GM21528 (cell line): ENCODE results near the gene CYP19A1.
A peak's percentile ranks its signal among the peaks of the same experiment; 100 is the strongest.

Experiments
- ATAC-seq: cut with Tn5 transposase; IDR thresholded peaks from one replicate; pipeline ENCODE4 v1.9.1; 2021; ENCODE audit warnings: mild to moderate bottlenecking, moderate library complexity; ENCODE audit not compliant: unreplicated experiment, low FRiP score

Gene CYP19A1

DNA sequence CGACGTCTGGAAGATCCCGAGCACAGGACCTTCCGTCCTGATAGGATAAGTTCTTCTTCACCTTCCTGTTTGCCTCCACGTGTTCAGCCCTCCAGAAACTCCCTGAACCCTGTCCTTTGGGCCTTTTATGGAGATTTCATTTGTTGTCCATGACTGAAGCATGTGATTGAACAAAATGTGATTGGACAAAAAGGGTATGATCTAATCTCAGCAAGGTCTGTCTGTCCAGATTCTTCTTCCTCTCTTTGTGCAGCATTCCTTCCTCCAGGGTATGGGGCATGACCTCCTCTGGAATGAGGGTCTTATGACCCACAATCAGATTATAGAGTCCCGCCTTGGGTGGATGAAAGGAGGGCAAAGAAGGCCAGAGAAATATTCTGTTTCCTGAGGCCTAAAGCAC lies at the start of gene CYP19A1:
TSS of gene CYP19A1 (minus strand) at position 101 of the 400 bp plus-strand sequence. CDS start 95,684 bp downstream, outside the sequence.
- ATAC-seq, result no peak

DNA sequence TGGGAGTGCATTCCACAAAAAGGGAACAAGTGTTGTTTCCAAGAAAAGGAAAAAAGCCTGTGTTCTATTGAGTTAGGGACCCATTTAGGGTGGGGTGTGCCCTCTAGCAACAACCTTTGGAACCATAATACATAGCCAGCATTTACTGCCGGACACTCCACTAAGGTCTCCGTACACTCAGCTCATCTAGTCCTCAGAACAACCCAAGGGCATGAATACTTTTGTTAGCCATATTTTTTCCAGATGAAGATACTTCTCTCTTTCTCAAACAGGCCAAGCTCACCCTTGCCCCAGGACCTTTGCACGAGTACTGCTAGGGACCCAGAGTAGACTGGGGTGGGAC lies 49.3 kb upstream of the CYP19A1 start:
- no peak for ATAC-seq

DNA sequence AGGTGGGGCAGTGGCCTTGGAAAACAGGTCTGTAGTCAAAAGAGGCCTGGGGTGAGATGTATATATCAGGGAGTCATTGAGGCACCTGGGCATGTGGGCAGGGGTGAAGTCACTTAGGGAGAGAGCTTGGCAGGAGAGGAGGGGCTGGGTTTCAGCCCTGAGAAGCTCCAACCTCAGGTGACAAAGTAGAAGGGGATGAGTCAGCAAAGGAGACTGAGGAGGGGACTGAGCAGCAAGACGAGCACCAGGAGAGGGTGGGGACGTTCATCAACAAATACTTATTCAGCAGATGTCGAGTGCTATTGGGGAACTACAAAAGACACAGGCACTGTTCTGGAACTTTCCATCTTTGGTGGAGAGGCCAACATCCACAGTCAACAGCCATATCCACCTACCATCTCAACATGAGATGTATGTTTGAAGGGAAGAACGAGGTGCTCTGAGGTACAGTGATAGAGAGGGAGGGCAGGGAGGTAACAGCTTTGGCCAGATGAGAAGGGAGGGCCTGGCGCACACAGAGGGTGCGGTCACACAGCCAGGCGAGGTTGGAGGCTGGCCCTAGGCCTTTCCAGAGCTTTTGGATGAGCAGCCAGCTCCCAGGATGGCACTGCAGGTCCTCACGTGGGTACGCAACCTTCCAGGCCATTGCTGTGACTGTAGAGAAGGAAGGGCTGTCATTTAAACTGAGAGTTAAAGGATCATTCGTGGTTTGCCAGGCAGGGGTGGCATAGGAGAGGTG lies 48.7 kb upstream of the CYP19A1 start:
- no peak for ATAC-seq

DNA sequence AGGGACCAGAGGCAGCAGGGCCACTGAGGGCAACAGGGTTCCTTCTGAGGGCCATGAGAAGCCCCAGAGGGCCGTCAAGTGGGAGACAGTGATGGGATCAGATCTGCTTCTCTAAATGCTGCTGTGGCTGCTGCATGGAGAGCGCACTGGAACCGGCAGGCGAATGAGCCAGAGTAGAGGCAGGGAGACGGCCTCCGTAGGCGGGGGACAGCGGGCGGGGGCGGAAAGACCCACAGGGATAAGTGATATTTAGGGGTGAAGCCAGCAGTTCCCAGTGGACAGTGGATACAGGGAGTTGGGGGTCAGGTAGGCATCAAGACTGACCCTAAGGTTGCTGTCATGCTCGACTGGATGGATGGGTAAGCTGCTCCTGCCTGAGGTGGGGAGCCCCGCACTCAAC lies 48.1 kb upstream of the CYP19A1 start:
- no peak for ATAC-seq

DNA sequence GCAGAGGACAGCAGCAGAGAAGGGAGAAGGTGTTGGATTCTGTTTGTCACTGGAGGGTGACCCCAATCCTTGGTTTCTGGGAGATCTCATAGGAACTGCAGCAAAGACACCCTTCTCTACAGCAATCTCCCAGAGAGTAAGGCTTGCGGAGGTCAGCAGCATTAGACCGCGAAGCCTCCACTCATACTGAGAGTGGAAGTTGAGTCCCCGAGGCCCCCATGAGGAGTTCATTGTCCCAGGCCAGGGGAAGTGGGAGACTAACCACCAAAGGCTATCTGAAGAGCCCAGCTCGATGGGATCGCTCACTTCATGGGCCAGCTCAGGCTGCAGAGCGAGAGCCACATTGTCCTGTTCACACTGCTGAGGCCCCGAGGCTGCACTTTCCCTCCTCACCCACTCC lies 47.6 kb upstream of the CYP19A1 start:
- no peak for ATAC-seq

DNA sequence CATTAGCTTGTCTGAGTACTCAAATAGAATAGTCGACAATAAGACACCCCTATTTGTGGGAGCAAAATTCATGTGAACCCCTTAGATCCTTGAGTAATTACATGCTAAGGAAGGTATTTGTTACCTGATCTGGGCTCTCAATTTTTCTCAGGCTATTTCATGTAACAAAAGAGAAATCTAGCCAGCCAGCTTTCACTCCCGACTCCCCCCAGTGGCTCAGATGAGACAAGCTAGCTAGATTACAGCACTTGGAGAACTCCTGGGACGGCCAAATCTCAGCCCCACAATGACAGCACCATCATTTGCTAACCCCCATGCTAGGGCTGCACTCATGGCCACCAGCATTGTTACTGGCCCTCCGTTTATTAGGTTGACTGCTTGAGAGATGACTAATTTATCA lies 44.4 kb upstream of the CYP19A1 start:
- ATAC-seq, result no peak

DNA sequence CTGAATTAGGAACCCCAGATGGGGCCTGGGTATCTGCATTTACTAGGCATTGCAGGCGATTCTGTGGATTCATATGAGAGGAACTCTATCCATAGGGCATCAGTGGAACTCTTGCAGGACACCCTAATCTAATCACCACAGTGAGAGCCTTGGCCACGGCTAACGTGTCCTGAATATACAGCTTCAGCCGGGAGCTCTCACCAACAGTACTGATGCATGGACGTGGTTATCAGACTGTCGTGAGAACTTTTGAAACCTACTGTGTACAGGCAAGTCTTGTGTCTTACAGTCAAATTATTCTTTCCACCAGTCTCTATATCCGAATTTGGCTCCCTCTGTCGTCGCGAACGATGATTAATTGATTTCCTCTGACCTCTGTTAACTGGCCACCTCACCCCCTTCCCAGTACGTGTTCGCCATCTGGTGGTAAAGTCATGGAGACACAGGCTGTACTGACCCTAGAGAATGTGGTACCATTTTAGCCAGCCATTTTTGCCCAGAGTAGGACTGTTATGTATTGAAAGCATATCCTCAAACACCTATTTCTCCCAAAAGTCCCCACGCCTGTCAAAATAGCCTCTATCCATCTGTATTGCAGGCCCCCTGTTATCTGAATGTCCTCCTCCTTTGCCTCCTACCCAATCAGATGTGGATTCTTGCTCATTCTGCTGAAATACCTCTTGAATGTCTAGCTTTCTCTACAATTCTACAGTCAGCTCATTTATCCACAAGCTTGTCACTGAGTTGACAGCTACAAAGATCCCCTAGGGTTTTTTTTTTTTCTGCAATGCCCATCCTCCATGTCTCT lies 42.8 kb upstream of the CYP19A1 start:
- ATAC-seq, result peak; percentile 69

DNA sequence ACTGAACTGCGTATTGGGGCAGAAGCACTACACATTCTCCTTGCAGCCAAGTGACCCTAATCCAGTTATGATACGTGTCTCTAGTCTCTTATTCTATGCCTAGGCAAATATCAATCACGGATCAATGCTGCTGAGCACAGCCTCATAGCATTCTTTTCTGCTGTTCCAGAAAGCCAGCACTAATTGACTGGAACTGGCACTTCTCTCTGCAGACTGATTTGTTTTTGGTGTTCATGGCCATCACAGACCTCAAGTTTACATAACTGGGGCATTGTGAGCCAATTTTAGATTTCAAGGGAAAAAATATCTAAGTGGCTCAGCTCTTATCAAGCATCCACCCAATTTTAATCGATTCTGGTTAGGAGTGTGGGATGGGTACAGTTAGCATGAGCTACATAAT lies 41.0 kb upstream of the CYP19A1 start:
- ATAC-seq, result no peak

DNA sequence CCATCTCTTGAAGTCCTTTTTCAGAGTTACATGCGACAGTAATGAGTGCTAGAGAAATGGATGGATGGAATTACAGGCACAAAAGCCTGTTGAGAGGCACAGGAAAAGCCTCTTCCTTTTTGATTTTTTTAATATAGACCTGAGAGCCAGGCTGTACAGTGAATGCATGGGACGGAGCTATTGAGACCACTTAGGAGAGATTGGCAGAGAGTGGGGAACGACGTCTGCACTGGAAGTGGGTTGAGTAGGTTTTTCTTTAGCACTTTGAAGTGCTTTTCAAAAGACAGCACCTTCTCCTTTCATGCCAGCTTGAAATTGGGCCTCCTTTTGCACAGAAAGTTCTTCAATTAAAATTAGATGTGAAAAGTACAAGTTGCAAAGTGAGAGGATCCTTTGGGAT lies 40.0 kb upstream of the CYP19A1 start:
- no peak for ATAC-seq

DNA sequence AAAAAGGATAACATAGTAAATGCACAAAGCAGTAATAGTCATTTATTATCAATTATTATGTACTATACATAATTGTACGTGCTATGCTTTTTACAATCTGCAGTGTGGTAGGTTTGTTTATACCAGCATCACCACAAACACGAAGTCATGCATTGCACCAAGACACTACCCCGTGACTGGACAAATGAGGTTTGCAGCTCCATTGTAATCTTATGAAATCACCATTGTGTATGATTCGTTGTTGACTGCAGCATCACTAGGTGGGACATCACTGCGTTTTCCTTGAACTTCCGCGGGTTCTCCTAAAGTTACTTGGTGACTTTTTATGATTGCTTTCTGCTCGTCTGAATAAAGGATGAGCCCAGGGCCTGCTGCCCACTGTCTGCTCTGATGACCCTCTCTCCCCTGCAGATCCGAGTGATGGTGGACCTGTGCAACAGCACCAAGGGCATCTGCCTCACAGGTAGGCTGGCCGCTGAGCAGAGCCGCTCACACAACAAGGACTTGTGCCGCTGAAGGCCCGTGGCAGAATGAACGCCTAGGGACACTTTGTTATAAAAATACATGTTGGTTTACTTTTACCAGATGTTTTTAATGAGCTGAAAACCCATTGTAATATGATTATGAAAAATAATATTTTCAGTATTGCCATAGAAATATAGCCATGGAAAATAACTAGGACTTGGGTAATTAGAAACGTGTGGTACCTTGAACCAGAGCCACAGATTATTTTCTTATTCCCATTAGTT lies 38.8 kb upstream of the CYP19A1 start:
- no peak for ATAC-seq

DNA sequence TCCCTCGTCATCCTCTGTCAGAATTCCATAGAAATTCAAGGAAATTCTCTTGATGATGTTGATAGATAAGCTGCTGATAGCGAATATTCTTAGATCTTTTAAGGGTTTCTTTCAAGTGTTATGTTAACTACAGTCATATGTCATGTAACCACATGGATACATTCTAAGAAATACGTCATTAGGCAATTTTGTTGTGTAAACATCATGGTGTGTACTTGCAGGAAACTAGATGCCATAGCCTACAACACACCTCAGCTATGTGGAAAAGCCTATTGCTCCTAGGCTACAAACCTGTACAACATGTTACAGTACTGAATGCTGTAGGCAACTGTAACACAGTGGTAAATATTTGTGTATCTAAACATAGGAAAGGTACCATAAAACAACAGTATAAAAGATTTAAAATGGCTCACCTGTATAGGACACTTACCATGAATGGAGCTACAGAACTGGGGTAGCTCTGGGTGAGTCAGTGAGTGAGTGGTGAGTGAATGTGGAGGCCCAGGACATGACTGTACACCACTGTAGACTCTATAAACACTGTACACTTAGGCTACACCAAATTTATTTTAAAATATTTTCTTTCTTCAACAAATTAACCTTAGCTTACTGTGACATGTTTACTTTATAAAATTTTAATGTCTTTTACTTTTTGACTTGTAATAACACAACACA lies 37.7 kb upstream of the CYP19A1 start:
- ATAC-seq, result no peak

DNA sequence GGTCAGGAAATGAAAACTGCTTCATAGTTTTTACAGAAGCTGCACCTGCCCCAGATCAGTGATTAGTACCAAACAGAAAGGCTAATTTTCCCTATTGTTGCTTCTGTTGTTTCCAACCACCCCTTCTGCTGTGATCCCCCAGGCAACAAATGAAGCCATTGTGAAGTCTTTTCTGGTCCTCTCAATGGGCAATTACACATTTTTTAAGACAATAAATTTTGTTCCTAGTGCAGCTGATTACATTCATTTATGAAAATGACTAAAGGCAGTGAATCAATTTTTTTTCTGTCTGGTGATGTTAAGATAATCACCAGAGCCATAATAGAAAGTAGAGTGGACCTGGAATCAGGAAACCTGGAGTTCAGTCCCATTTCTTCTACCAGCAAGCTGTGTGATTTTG lies 35.7 kb upstream of the CYP19A1 start:
- no peak for ATAC-seq

DNA sequence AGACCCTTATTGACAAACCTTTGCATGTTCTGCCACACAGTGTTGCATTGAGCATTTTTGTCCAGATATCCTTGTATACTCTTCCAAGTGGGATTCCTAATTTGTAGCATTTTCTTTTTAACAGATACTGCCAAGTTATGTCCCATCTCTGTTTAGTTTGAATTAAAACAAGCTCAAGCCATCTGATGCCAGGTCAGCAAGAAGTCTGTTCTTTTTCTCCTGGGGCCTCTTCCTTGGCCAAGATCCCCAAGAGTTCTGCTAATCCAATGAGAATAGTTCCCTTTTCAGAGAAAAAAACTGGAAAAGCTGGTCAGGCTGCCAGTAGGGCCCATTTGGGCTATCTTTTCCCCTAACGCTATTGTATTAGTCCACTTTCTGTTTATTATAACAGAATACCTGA lies 32.9 kb upstream of the CYP19A1 start:
- ATAC-seq, result no peak

DNA sequence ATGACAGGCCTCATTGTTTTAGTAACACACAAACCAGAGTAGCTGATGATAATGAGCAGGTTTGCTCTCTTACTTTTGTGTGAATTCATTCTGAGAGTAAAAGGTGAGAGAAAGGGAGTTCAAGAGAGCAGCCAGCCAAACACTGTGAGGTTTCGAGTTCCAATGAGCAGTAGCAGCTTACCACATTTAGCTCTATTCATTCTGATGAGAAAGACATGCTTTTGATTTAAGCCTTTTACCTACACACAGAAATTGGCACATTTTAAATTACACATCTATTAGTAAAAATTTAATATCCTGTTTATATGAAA lies 31.0 kb upstream of the CYP19A1 start:
- no peak for ATAC-seq

DNA sequence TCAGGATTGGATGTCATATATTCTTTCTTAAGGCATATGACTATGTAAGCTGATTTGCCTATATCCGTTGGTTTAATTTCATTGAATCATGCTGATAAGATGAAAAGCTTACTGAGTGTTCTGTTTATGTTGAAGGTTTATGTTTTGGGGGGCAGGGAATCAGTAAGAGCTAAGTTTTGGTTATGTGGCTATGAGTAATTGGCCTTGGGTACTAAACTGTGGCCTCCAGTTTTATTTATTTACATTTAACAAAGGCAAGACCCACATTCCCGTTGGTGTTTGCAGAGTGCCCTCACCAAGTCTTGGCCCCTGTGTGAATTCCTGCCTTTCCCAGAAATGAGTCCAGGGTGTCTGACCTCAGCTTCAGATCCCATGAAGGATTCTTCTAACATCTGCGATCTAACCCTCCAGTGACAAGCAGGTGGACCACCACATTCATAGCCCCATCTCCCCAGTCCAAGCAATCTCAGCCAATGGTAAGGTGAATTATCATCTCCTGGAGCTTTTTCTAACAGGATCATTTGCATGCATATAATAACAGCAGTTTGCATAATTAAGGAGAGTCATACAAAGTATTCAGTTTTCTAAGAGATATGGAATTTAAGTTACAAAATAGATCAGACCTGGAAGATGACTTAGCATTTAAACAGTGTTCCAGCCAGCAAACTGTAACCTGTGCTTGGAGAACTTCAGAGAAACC lies 30.5 kb upstream of the CYP19A1 start:
- ATAC-seq, result no peak

DNA sequence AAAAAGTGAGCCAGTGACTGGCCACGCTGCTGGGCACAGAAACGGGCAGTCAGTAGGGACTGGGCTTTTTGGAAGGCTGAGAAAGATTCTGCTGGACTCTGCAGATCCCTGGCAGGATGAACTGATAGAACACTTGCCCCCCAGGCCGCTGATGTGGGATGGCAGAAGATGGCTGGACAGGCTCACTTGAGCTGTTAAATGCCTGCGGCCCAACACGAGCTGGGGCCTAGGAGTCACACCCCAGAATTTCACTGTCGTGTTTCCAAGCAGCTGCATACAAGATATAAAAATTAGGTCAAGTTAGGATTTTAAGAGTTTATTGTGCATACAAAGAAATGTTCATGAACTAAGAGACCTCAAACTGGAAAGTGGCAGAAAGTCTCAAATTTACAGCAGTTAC lies 29.9 kb upstream of the CYP19A1 start:
- ATAC-seq, result no peak

DNA sequence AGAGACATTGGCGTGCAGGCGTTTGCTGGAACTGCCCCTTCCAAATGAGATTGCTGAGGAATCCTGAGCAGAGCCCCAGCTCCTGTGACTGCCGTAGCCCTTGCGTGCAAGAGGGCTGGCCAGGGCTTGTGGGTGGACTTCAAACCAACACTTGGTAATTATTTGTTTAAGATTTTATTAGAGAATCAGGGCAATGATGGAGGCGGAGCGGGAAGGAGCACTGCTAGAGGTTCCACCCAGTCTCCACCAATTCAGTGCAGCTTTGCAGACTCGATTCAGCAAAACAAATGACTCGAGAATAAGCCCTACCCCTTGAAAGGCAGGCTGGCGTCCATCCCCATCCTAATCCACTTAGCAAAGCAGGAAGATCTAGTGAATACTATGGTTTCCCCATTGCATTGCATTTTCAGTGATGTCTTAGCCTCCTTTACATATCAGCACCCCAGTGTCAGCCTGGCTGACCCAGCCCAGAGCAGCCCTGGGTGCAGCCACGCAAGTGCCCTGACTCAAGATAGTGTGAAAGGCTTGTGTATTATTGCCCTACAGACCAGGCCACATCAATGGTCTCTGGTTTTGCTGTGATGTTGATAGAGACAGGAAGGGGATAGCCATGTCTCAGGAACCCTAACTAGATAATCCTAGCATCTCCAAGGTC lies 29.1 kb upstream of the CYP19A1 start:
- no peak for ATAC-seq

DNA sequence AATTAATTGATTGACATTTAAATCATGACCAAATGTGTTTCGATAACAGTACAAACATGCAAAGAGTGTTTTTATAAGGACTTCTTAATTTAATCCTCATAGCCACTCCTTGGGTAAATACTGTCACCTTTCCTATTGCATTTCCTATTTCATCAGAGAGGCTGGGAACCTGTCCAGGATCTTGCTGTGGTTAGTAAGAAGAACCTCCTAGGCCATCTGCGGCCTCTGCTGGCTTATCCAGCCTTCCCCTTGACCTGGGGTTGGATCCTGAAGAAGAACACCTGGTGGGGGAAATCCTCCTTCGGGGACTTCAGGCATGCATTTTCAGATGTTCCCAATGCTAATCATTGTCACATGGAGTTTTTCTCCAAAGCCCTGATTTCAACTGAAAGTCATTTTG lies 28.5 kb upstream of the CYP19A1 start:
- no peak for ATAC-seq

DNA sequence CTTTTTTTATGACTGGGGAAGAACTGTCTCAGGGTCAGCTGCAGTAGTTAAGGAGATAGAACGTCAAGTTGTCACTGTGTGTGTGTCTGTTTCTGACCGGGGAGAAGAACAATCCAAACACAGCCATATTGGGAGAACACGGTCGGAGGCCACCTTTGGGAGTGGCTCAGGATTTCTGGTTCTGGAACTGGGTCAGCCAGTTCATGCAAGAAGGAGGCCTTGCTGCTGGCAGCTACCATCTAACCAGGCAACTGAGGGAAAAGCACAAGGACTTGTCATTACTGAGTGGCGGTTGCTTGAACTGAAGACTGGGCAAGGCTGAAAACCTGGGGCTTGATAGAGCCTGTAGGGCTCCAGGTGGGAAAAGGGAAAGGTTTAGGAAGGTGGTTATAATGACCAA lies 27.7 kb upstream of the CYP19A1 start:
- no peak for ATAC-seq

DNA sequence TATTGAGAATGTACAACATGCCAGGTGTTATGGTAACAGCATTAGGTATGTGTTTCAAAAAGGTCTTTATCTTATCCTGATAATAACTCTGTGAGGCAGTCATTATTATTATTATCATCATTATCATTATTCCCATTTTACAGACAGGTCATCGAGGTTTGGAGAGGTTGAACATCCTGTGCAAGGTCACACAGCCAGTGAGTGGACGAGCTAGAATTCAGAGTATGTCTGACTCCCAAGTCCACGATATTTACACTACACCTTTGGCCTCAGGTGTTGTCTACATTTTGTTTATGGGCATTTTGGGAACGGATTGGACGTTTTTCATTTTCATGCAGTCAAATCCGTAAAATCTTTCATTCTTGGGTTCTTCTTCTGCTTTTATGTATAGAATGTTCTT lies 27.0 kb upstream of the CYP19A1 start:
- no peak for ATAC-seq
